Fibroblast of lung (primary cell): ENCODE data around the gene PIWIL4. TPM values are rescaled to one million over a fixed set of nuclear protein-coding genes. Genes with fewer than 3 reads are reported as not detected.

ENCODE experiments used
- DNase-seq, 2 donors: peaks; one replicate each; pipeline versions ENCODE4 v3.0.0 to v3.0.0-alpha.2; 2010; ENCODE audit warnings: low read depth in 2 of 2
- H2AFZ ChIP-seq: 2 replicates; pipeline ENCODE4 v1.5.1; 2012; ENCODE audit warnings: low read length, control low read depth, inconsistent platforms
- H3K27ac ChIP-seq: 2 replicates; pipeline ENCODE4 v1.5.1; 2011; ENCODE audit warnings: low read length, control low read depth; ENCODE audit not compliant: insufficient read depth
- H3K27me3 ChIP-seq: 2 replicates; pipeline ENCODE4 v1.5.1; 2011; ENCODE audit warnings: mild to moderate bottlenecking, low read length; ENCODE audit not compliant: control insufficient read depth, insufficient read depth
- H3K36me3 ChIP-seq: 2 replicates; pipeline ENCODE4 v1.5.1; 2011; ENCODE audit warnings: low read length; ENCODE audit not compliant: control insufficient read depth, insufficient read depth
- H3K4me1 ChIP-seq: 2 replicates; pipeline ENCODE4 v1.5.1; 2011; ENCODE audit warnings: low read length; ENCODE audit not compliant: control insufficient read depth, insufficient read depth; ENCODE audit errors: extremely low read depth
- H3K4me2 ChIP-seq: 2 replicates; pipeline ENCODE4 v1.5.1; 2011; ENCODE audit warnings: low read length, control low read depth; ENCODE audit not compliant: insufficient read depth; ENCODE audit errors: extremely low read depth
- H3K4me3 ChIP-seq, 4 experiments: fragments of 200-600 bp in 1 of 4; sonication (generic) in 1 of 4; replicated peaks in 1 of 4; 2 replicates each; pipeline ENCODE4 v1.5.1; 2011 to 2016; ENCODE audit warnings: low read length in 4 of 4, low read depth in 3 of 4, mild to moderate bottlenecking in 3 of 4, control low read depth in 2 of 4, inconsistent platforms in 1 of 4, mixed read lengths in 1 of 4; ENCODE audit not compliant: insufficient read depth in 1 of 4; ENCODE audit errors: control extremely low read depth in 1 of 4
- H3K79me2 ChIP-seq: 2 replicates; pipeline ENCODE4 v1.5.1; 2012; ENCODE audit warnings: mild to moderate bottlenecking, low read length, inconsistent platforms; ENCODE audit not compliant: control insufficient read depth, insufficient read depth
- H3K9ac ChIP-seq: 2 replicates; pipeline ENCODE4 v1.5.1; 2011; ENCODE audit warnings: mild to moderate bottlenecking, low read length, control low read depth; ENCODE audit not compliant: insufficient read depth
- H3K9me3 ChIP-seq: 2 replicates; pipeline ENCODE4 v1.5.1; 2012; ENCODE audit warnings: low read depth, low read length; ENCODE audit not compliant: control insufficient read depth, insufficient read depth
- H4K20me1 ChIP-seq: 2 replicates; pipeline ENCODE4 v1.5.1; 2011; ENCODE audit warnings: low read length; ENCODE audit not compliant: control insufficient read depth, insufficient read depth; ENCODE audit errors: extremely low read depth
- EZH2 ChIP-seq: IDR thresholded peaks from 2 replicates; pipeline ENCODE4 v1.5.1; 2012; ENCODE audit warnings: low read length, control low read depth, mild to moderate bottlenecking; ENCODE audit errors: missing control alignments
- polyA plus RNA-seq, 2 donors: library from polyadenylated mRNA; depleted of rRNA in 1 of 2; stranded (reverse) in 1 of 2; unstranded in 1 of 2; fragments of >200 nt; gene quantifications; 2 replicates each; pipeline ENCODE4 v1.2.1, GENCODE V29; 2011 to 2012; ENCODE audit warnings: missing spikeins in 1 of 2
- total RNA-seq: library from RNA; depleted of rRNA; stranded (reverse); fragments of >200 nt; gene quantifications from 2 replicates; pipeline ENCODE4 v1.2.1, GENCODE V29; 2014
- TF ChIP-seq, protein P1 (sequence below), 2 donors: IDR thresholded peaks in 1 of 2; conservative IDR thresholded peaks in 1 of 2; 1 replicate in 1 of 2; 2 replicates in 1 of 2; pipeline ENCODE4 v1.5.1; 2011 to 2012; ENCODE audit warnings: low read length in 2 of 2, control low read depth in 1 of 2, inconsistent platforms in 1 of 2, low read depth in 1 of 2, mild to moderate bottlenecking in 1 of 2

The PIWIL4 gene
- total and polyA plus RNA-seq, 2 donors (not counting 1 experiment from before 2014, with no cell fraction given) = 1.2 to 3.3 TPM

DNA sequence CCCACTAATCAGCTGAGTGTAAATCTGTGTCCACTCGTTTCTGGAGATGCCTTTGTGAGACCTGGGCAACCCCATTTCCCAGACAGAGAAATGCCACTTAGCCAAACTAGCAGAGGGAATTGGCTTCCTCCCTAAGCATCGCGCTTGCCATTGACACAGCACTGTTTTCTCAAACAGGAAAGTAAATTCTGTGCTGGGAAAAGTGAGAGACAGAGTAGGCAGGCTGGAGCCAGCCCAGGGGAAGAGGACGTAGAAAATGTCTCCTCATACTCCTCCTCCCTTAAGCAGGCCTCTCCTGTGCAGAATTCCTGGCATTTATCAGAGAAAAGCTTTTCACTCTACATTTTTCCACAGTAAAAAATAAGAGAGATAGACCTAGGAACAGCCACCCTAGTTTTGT lies 101.9 kb downstream of the PIWIL4 start:
- DNase-seq = no peak
- Histone ChIP-seq H3K9ac (no peak overlapping the region), H3K79me2 (no peaks in the 10 kb centered on the region), H4K20me1 (no peaks in the 10 kb centered on the region), H3K9me3 (no peaks in the 10 kb centered on the region), H3K27me3 (peaks cover 2% of the 10 kb centered on the region), H2AFZ (no peak overlapping the region), H3K27ac (no peak overlapping the region), H3K36me3 (no peaks in the 10 kb centered on the region), H3K4me1 (no peaks in the 10 kb centered on the region), H3K4me3 (no peak overlapping the region), H3K4me2 (no peak overlapping the region)
- TF ChIP-seq, protein P1, sequence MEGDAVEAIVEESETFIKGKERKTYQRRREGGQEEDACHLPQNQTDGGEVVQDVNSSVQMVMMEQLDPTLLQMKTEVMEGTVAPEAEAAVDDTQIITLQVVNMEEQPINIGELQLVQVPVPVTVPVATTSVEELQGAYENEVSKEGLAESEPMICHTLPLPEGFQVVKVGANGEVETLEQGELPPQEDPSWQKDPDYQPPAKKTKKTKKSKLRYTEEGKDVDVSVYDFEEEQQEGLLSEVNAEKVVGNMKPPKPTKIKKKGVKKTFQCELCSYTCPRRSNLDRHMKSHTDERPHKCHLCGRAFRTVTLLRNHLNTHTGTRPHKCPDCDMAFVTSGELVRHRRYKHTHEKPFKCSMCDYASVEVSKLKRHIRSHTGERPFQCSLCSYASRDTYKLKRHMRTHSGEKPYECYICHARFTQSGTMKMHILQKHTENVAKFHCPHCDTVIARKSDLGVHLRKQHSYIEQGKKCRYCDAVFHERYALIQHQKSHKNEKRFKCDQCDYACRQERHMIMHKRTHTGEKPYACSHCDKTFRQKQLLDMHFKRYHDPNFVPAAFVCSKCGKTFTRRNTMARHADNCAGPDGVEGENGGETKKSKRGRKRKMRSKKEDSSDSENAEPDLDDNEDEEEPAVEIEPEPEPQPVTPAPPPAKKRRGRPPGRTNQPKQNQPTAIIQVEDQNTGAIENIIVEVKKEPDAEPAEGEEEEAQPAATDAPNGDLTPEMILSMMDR (conservative IDR thresholded peaks at IDR 0.05 in 1 of 2, IDR thresholded peaks at IDR 0.05 in 1 of 2; ENCODE audit: low read depth in 1 of 2, low read length in 2 of 2) = no peak
- TF ChIP-seq EZH2 = no peak

Other genes with a start within 250 kb of the PIWIL4 start
- not detected in 2 replicates for gene GPR83, start 165.9 kb upstream of the PIWIL4 start, total RNA-seq
- gene GPR83, start 165.9 kb upstream of the PIWIL4 start, polyA plus RNA-seq = 0.03 and 0.05 TPM in 2 replicates
- gene MRE11, start 73.5 kb upstream of the PIWIL4 start, total RNA-seq = 6.4 and 6.9 TPM in 2 replicates
- 7.4 and 8.4 TPM in 2 replicates for gene MRE11, start 73.5 kb upstream of the PIWIL4 start, polyA plus RNA-seq
- 14.9 and 17.2 TPM in 2 replicates for gene ANKRD49, start 73.4 kb upstream of the PIWIL4 start, total RNA-seq
- gene ANKRD49, start 73.4 kb upstream of the PIWIL4 start, polyA plus RNA-seq = 9.2 and 12.9 TPM in 2 replicates
- gene C11orf97, start 54.9 kb upstream of the PIWIL4 start, total RNA-seq = not detected in 2 replicates
- not detected in 2 replicates for gene C11orf97, start 54.9 kb upstream of the PIWIL4 start, polyA plus RNA-seq
- 5.1 and 5.4 TPM in 2 replicates for gene FUT4, start 23.4 kb upstream of the PIWIL4 start, total RNA-seq
- 2.7 and 2.8 TPM in 2 replicates for gene FUT4, start 23.4 kb upstream of the PIWIL4 start, polyA plus RNA-seq
- 62.1 and 63.7 TPM in 2 replicates for gene AMOTL1, start 201.0 kb downstream of the PIWIL4 start, total RNA-seq
- gene AMOTL1, start 201.0 kb downstream of the PIWIL4 start, polyA plus RNA-seq = 28.2 and 38.0 TPM in 2 replicates